NOMO-1 treated with DMSO at 0.1 percent for 48 hours (cell line): ENCODE measurements around the gene FNDC3B.
"Not testable (repeated sequence)": the region's sequence is repeated elsewhere in the genome, so short reads cannot be mapped to it uniquely, and the experiment has no call there.

Source experiments
- DNase-seq: peaks from one replicate; lab custom pipeline; 2025; ENCODE audit not compliant: unreplicated experiment; lab: John Stamatoyannopoulos, UW

Gene FNDC3B

DNA sequence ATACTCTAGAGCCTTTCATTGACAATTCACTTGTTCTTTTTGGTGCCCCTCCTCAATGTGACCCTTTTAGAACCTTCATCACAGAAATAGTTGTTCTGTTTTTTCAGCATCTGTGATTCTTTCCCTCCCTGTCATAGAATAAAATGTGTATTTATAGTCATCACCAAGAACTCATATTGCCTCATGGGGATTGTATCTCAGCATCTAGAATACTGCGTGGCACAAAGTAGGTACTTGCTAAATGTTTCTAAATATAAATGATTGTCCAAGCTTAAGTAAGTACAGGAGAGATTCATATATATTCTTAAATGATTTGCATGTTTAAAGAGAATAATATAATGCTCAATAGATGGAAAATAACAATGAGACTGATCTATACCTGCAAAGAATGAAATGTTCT lies 190.1 kb downstream of the FNDC3B start:
- no peak for DNase-seq

DNA sequence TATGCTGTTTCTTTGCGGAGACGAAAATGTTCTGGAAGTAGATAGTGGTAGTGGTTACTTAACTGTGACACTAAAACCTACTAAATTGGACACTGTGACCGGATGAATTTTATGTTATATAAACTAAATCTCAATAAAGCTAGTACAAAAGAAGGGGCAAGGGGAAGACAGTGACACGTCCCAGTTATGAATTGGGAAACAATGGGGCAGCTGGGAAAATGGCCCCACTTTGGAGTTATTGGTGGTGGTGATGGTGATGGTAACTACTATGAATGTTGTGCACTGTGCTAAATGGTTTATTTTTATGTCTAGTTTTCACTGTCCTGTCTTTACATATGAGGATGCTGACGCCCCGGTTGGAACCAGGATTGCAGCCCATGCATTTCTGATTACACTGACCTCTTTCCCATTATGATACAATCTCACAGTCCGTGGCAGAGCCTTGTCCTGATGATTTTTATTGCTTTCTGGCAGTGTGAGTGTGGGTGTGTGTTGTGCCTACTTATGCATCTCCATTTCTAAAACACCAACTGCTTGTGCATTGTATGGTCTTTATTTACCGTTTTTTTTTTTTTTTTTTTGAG lies 192.0 kb downstream of the FNDC3B start:
- no peak for DNase-seq

DNA sequence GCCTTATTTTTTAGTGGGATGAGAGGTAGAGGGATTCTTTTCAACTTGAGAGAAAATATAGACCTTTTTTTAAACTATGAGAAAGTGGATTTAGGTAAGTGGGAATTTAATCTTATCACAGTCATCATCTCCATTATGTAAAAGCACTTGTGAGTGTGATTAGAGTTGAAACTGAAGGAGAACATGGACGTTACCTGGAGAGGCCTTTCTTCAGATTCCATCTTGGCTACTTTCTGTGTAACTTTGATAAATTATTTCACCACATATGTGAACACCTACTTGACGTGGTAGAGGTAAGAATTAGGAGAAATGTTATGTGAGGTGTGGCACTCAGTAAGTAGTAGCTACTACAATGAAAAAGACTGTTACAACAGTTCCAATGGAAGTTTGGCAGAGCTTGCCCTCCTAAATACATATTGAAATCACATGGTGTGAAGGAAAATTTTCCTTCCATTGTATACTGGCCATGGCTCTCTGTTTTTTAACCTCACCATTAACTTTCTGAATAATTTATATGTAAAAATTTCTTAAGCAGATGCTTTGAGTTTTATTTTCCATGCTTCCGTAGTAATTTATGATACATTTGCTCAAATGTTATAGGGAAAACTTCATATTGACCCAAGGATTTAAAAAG lies 193.3 kb downstream of the FNDC3B start:
- DNase-seq: no peak

DNA sequence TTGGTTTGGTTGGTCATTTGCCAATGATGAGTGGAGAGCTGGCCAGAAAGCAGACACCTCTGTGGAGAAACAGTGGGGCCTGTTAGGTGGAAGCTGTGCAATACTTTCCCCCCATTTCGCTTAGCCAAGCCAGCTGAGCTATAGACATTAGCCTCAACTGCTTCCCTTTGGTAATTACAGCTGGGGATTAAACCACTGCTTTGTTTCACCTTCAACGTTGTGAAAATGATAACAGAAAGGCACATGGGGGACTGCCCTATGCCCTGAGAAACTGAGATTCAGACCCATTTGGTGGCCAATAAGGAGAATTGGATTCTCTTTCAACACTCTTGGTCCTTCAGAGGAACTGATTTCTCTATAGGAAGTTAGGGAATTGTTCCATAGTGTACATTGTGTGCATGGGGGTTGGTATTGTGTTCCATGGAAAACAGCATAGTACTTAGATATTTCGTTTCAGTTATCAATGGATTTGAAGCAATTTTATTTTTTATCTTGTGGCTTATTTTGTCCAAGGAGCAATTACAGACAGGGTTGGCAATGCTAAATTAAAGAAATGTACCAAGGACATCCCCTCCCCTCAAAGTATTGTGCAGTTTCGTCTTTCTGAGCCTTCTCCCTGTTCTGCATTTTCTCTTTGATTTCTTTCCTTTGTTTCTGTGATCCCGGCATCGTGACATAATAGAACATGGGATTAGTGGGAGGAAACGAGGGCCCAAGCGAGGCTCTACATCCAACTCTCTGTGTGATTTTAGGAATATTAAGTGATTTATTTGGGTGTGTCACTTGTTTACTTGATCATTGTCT lies 194.3 kb downstream of the FNDC3B start:
- DNase-seq: no peak

DNA sequence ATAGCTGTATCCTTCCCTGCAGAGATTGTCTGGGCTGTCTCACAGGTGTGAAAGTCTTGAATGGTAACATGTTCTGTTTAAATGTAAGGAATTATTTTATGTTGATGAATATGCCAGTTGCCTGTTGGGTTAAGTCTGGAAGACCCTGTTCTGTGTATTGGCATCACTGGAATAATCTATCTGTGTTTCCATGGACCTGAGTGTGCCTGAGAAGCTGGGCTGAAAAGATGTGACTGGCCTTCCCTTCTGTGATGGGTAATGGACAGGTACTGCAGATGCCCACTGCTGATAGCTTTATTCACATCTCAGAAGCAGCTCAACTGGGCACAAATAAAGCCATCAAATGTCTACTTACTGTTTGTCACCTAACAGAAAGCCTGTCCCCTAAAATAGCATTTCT lies 196.3 kb downstream of the FNDC3B start:
- no peak for DNase-seq

DNA sequence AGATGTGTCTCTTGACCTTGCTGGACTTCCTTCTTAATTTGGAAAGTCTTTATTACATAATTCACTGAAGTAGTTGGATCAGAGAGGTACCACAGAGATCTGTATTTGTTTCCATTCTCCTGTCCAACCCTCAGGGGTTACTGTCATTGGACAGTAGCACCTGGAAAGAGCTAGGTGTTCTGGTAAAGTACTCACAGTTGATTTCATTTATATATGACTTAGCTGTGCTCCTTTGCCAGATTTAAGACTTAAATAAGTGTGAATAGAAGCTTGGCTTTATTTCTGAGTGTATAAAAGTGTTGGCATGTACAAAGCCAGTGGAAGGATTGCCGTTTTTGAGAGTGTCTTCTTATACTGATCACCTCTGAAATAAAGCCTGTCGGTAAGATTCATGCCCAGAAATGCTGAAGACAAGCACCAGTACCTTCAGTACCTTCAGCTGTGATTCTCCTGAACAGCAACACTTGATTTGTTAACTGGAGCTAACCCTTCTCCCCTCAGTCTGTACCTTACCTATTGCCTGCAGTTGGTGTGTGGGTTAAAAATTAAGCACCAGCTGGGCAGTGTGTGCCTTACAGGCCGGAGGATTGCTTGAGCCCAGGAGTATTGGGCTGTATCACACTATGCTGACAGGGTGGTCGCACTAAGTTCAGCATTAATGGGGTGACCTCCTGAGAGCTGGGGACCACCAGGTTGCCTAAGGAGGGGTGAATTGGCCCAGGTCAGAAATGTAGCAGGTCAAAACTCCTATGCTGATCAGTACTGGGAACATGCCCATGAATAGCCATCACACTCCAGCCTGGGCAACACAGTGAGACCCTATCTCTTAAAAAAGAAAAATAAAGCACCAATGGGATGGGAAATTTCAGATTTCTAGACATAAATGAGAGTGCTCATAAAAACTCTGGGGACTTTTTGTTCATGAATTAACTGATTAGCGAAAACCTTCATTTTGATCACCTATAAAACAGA lies 197.7 kb downstream of the FNDC3B start:
- no peak for DNase-seq

DNA sequence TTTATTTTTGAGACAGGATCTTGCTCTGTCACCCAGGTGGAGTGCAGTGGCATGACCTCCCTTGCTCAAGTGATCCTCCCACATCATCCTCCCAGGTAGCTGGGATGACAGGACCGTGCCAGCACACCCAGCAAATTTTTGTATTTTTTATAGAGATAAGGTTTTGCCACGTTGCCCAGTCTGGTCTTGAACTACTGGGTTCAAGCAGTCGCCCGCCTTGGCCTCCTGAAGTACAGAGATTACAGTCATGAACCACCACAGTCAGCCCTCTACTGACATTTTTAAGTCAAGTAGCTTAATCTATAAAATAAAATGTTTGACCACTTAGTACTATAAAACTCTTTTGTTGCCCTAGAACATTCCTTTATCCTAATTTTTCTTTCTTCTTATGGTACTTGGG lies 198.8 kb downstream of the FNDC3B start:
- DNase-seq: no peak

DNA sequence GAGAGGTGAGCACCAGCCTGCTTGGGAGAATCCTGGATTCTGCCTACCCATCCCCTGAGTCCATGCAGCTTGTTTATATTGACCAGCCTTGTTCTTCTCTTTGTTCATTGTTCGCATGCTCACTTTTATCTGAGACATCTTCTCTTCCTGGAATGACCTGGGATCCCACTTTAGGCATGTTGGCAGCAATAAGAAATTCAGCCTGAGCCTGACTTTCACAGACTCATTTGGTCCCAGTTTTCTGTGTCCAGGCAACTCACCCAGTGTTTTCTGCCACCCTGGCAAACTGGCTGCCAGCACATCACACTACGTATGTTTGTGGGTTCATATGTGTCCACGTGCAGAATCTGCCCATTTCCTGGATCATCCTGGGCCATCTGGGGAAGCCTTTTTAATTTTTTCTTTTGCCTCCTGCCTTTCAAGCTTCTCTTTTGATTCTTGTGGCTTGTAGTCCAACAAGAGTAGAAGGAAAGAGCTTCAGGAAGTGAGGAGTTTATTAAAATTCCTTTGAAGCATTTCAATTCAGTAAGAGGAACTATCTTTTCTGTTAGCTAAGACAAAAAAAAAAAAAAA lies 199.9 kb downstream of the FNDC3B start:
- no peak for DNase-seq

DNA sequence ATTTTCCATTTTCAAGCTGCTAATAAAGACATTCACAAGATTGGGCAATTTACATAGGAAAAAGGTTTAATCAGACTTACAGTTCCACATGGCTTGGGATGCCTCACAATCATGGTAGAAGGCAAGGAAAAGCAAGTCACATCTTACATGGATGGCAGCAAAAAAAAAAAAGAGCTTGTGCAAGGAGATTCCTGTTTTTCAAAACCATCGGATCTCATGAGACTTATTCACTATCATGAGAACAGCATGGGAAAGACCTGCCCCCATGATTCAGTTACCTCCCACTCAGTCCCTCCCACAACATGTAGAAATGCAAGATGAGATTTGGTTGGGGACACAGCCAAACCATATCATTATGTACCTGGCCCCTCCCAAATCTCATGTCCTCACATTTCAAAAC lies 202.0 kb downstream of the FNDC3B start:
- no peak for DNase-seq

DNA sequence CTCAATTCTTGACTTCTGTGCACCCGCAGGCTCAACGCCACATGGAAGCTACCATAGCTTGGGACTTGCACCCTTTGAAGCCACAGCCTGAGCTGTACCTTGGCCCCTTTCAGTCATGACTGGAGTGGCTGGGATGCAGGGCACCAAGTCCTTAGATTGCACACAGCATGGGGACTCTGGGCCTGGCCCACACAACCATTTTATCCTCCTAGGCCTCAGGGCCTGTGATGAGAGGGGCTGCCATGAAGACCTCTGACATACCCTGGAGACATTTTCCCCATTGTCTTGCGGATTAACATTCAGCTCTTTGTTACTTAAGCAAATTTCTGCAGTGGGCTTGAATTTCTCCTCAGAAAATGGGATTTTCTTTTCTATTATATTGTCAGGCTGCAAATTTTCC lies 203.1 kb downstream of the FNDC3B start:
- DNase-seq: not testable (repeated sequence)

DNA sequence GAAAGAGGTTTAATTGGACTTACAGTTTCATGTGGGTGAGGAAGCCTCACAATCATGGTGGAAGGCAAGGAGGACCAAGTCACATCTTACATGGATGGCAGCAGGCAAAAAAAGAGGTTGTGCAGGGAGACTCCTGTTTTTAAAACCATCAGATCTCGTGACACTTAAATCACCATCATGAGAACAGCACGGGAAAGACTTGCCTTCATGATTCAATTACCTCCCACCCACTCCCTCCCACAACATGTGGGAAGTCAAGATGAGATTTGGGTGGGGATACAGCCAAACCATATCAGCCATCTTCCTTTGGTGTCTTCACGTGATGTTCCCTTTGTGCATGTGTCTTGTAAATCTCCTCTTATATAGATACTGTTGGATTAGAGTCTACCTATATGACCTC lies 204.0 kb downstream of the FNDC3B start:
- not testable (repeated sequence) for DNase-seq

DNA sequence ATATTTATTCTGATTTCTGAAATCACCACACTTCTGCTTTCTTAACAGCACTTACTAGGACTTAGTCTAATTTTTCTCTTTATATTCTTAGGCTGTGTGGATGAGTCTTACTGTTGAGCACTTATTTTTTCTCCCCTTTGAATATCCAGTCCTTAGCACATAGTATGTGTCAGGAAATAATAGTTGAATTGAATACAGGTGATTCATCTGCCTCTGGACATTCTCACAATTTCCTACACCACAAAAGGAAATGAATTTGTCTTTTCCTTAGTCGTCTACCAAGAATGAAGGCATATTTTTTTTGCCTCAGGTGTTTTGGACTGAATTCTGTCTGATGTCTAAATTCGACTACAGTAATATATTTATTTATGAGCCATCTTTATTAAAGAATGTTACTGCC lies 204.6 kb downstream of the FNDC3B start:
- DNase-seq: no peak

DNA sequence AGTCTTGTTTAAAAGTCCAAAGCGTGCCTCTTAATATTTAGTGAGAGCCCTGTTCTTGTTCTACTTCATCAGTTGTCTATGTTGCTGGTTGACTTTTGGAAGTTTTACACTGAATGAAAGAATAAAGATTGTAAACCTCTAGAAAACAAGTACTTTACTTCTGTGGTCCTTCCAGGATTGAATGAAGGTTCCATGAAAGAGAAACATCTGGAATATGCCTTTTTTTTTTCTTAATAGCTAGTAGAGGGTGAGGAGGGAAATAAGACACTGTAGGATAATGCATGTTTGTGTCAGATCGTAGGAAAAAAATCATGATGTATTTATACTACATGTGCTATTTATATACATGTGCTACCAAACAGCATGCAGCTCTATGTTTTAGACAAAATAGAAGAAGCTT lies 205.9 kb downstream of the FNDC3B start:
- no peak for DNase-seq

DNA sequence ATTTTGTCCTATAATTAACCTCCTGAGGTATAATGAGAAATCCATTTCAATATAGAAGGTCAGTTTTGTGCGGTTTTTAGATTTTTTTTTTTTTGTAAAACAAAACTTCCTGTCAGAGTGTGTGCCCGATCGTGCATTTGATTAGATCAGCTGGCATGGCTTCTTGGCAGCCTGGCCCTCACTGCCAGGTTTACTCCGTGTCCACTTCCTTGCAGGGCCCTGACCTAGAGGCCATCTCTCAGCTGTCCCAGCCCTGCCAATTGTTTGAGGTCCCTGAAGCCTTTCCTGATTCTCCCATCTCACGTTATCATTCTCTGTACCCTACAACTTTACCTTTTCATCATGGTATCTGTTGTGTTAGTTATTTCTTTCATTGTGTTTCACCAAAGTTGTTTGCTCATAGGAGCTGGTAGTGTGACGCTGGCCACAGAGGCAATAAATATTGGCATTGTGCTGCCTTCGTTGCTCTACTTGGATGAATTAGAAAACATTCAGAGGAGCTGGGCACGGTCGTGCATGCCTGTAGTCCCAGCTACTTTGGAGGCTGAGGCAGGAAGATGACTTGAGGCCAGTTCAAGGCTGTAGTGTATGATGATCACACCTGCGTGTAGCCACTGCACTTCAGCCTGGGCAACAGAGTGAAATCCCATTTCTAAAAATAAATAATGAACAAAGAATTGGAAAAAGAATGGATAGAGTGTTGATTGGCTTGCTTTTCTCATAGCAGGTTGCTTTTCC lies 206.9 kb downstream of the FNDC3B start:
- no peak for DNase-seq

DNA sequence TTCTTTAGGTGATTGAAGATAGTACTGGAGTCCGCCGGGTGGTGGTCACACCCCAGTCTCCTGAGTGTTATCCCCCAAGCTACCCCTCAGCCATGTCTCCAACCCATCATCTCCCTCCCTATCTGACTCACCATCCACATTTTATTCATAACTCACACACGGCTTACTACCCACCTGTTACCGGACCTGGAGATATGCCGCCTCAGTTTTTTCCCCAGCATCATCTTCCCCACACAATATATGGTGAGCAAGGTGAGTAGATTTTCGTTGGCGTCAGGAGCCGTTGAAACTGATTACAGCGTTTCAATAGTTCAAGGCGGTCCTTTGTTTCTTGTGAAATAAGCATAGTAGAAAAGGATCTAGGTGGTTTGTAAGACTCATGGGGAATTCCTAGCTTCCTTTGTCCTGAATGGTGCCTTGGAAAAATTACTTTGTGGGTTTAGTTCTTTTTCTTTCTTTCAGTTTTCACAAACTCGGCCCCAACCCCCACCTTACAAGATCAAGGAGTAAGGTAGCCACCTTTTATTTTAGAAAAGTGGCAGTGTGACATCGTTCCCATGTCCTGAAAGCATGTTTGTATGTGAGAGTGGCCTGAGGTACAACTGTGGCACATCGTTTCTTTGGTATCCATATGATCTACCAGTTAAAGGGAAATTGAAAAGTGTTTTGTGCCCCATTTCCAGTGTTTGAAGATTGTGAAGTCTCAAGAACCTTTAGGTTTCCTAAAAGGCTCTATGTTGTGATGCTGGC lies 208.3 kb downstream of the FNDC3B start:
- DNase-seq: no peak

DNA sequence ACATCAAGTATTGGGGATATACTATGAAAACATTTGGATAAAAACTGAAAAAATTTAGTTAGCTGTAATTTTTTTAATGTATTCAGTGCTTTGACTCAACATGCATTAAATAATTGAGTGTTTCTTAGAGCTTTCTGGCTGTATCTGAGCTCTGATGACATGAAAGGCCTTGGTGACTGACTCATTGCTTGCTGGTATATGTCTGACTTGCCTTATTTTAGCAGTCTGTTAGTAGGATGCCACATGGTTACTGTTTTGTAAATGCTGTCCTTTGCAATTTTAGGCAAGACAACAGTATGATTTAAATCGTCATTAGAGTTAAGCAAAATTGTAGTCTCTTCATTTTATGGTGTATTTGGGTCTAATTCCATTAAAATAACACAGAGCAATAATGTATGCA lies 209.7 kb downstream of the FNDC3B start:
- no peak for DNase-seq

DNA sequence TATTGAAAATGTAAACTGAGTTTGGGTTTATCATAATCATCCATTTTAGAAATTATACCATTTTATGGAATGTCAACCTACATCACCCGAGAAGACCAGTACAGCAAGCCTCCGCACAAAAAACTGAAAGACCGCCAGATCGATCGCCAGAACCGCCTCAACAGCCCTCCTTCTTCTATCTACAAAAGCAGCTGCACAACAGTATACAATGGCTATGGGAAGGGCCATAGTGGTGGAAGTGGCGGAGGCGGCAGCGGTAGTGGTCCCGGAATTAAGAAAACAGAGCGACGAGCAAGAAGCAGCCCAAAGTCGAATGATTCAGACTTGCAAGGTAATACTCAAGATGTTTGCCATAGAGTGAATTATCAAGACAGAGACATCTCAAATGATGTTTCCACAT lies 211.8 kb downstream of the FNDC3B start:
- DNase-seq: no peak

DNA sequence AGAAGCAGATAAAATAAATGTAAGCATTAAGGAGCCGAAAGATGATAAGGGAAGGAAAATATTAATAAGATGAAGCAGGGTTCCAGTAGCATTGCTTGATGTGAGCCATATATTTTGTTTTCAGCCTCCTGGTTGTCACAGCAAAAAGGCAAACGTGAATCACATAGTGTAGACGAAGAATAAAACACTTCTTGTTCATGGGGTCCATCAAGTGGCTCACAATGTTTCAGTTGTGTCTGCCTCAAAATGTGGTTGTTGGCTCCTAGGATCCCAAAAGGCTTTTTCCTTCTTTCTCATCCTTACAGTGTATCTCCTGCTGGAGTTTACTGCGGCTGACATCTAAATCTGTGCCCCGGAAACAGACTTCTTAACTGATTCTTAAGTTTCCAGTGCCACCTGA lies 213.8 kb downstream of the FNDC3B start:
- no peak for DNase-seq

DNA sequence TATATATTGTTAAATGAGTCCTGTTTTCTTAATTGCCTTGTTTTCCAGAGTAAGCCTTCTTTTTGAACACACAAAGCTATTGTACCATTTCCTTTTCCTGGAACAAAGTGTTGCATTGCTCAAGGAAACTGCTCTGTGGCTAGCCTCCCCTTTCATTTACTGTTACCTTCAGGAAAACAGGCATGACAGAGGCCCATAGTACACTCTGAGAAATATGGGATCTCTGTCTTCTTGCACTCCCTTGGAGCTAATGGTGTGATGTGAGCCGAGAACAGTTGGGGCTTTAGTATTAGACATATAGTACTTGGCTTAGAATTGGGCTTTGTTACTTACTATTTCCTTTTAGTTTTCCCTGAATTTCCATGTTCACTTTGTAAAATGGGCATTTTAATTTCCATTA lies 215.2 kb downstream of the FNDC3B start:
- DNase-seq: no peak

DNA sequence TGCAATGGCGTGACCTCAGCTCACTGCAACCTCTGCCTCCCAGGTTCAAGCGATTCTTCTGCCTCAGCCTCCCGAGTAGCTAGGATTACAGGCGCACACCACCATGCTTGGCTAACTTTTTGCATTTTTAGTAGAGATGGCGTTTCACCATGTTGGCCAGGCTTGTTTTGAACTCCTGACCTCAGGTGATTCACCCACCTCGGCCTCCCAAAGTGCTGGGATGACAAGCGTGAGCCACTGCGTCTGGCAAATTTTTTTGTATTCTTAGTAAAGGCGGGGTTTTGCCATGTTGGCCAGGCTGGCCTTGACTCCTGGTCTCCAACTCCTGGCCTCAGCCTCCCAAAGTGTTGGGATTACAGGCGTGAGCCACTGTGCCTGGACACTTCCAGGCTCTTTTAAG lies 215.9 kb downstream of the FNDC3B start:
- DNase-seq: not testable (repeated sequence)
